ENCODE measurements around the gene SEMA5B.

The SEMA5B gene

DNA sequence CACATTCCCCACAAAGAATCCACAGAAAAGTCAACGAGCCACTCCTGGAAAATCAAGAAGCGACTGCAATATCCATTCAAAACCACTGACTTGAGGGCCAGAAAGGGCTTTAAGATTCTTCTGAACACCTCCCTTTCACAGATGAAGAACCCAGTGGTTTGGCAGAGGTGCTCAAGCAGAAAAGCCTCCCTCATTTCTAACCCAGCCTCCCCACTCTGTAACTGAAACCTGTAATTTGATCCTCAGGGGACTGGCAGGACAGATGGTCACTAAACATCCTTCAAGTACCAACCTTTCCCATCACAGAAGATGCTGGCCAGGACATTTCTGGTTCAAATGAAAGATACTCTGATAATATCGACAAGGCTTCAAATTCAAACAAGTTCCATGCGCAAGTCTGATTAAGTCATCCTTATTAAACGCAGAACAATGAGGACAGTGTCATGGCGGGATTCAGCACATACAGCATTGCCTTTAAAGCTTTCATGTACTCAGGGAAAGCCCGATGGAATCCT is 5.5 kb downstream of the SEMA5B start:
- Mint-ChIP-seq H3K4me3 (no peak overlapping the region), H3K36me3 (ENCODE audit: low read depth) (no peaks in the 10 kb centered on the region), H3K4me1 (peaks cover 10% of the 10 kb centered on the region), H3K27me3 (peaks cover 64% of the 10 kb centered on the region), H3K27ac (no peak overlapping the region), H3K9me3 (no peaks in the 10 kb centered on the region)
- ATAC-seq (no peak), DNase-seq (no peak)

DNA sequence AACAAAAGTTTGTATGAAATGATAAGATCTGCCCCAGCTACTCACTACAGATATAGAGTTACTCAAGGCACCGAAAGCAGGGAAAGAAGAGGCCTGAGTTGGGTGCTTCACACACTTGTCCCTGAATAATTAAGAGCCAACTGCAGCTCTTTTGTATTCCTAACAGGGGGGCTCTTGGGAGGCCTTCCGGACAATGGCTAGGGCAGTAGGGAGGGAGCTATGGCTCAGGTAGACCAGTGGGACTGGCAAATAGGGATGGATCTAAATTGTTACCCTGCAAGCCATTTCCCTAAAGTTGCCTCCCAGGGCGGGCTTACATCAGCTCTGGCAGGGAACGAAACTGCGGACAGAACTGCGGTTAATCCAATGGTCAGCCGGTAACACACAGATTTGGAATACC is 6.2 kb downstream of the SEMA5B start:
- ATAC-seq = no peak
- Mint-ChIP-seq H3K9me3 (no peaks in the 10 kb centered on the region), H3K36me3 (ENCODE audit: low read depth) (no peaks in the 10 kb centered on the region), H3K4me1 (peaks cover 5% of the 10 kb centered on the region), H3K27me3 (peaks cover 58% of the 10 kb centered on the region), H3K4me3 (no peak overlapping the region), H3K27ac (no peak overlapping the region)
- no peak for DNase-seq

DNA sequence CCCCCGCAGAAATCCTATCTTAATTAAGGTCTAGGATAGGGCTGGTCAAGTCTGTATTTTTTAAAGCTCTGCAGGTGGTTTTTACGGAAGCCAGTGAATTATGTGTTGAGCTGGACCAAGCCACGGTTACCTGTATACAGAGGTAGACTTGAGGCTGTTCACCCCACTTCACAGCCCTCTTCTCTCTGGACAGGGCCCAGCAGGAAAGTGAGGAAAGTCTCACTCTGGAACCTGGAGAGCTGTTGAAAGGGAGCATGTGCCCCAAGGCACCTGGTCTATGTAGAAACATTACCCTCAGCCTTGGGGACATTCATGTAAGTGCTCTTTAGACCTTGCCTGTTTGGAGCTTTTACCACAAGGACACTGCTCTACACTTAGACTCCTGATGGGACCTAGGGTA is 6.9 kb downstream of the SEMA5B start:
- peaks cover under 1% of the 10 kb centered on the region for H3K4me1 Mint-ChIP-seq
- H3K9me3 Mint-ChIP-seq = no peaks in the 10 kb centered on the region
- DNase-seq = no peak
- ATAC-seq = no peak
- no peak overlapping the region for H3K4me3 Mint-ChIP-seq
- peaks cover 53% of the 10 kb centered on the region for H3K27me3 Mint-ChIP-seq
- no peaks in the 10 kb centered on the region for H3K36me3 Mint-ChIP-seq (ENCODE audit: low read depth)
- no peak overlapping the region for H3K27ac Mint-ChIP-seq

GRCh38 chr3:123019591-123019990 is 8.0 kb downstream of the SEMA5B start:
- no peak for DNase-seq
- no peak for ATAC-seq
- H3K36me3 Mint-ChIP-seq (ENCODE audit: low read depth) = no peaks in the 10 kb centered on the region
- peaks cover 44% of the 10 kb centered on the region for H3K27me3 Mint-ChIP-seq
- no peak overlapping the region for H3K27ac Mint-ChIP-seq
- no peaks in the 10 kb centered on the region for H3K4me1 Mint-ChIP-seq
- no peaks in the 10 kb centered on the region for H3K9me3 Mint-ChIP-seq
- no peak overlapping the region for H3K4me3 Mint-ChIP-seq

DNA sequence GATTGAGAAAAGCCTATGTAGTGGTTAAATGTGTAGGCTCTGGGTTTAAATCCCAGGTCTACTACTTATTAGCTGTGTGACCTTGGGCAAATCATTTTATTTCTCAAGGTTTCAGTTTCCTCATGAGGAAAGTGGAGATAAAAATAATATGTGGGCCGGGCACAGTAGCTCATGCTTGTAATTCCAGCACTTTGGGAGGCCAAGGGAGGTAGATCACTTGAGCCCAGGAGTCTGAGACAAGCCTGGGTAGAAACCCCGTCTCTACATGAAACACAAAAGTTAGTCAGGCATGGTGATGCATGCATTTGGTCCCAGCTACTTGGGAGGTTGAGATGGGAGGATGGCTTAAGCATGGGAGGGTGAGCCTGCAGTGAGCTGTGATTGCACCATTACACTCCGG is 8.4 kb downstream of the SEMA5B start:
- H3K9me3 Mint-ChIP-seq = no peaks in the 10 kb centered on the region
- no peak for DNase-seq
- no peaks in the 10 kb centered on the region for H3K4me1 Mint-ChIP-seq
- H3K27ac Mint-ChIP-seq = no peak overlapping the region
- H3K36me3 Mint-ChIP-seq (ENCODE audit: low read depth) = no peaks in the 10 kb centered on the region
- H3K27me3 Mint-ChIP-seq = peaks cover 40% of the 10 kb centered on the region
- ATAC-seq = no peak
- H3K4me3 Mint-ChIP-seq = no peak overlapping the region

- Mint-ChIP-seq H3K9me3 (no peaks in the 10 kb centered on the region), H3K4me1 (no peaks in the 10 kb centered on the region), H3K4me3 (no peak overlapping the region), H3K27me3 (peaks cover 35% of the 10 kb centered on the region), H3K36me3 (ENCODE audit: low read depth) (no peaks in the 10 kb centered on the region), H3K27ac (no peak overlapping the region)
- ATAC-seq = no peak
- DNase-seq = no peak
Observed at GRCh38 chr3:123018683-123019082, 8.9 kb downstream of the SEMA5B start.

DNA sequence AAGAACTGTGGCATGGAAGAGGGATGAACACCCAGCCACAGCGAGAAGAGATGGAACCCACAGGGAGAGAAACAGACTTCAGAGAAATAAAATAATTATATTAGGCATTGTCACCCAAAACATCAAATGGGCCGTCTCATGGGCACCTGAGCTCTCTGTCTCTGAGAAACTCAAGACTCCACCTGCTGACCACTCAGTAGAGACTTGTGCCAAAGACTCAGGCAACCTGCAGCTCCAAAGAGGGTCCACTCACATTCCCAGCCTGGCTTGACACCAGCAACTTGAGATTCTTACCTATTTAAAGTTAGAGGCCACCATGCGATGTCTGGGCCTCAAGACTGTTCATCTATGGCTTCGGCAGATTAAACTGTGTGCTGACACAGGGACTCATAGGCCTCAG is 12.0 kb downstream of the SEMA5B start:
- Mint-ChIP-seq H3K4me3 (no peak overlapping the region), H3K9me3 (no peaks in the 10 kb centered on the region), H3K36me3 (ENCODE audit: low read depth) (no peaks in the 10 kb centered on the region), H3K27me3 (peaks cover 18% of the 10 kb centered on the region), H3K4me1 (no peaks in the 10 kb centered on the region), H3K27ac (no peak overlapping the region)
- DNase-seq = no peak
- no peak for ATAC-seq

DNA sequence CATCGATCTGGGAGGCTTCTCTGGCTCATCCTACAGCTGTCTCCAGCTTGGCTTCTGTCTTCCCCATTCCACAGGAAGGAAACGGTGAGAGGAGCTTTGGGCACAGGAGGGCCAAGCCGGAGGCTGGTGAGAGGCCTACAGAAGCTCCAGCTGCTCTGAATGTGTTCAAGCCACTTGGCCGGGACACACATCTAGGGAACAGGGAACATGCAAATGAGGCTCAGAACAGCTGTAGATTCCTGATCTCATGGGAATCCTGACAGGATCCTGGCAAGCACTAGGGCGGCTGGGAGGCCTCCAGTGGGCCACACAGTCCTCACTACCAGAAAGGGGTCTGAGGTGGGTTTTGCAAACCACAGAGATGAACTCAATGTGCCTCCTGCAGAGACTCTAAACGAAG is 13.7 kb downstream of the SEMA5B start:
- Mint-ChIP-seq H3K27ac (no peak overlapping the region), H3K9me3 (no peaks in the 10 kb centered on the region), H3K36me3 (ENCODE audit: low read depth) (no peaks in the 10 kb centered on the region), H3K4me3 (no peak overlapping the region), H3K27me3 (peaks cover 18% of the 10 kb centered on the region), H3K4me1 (no peaks in the 10 kb centered on the region)
- DNase-seq (no peak), ATAC-seq (no peak)

DNA sequence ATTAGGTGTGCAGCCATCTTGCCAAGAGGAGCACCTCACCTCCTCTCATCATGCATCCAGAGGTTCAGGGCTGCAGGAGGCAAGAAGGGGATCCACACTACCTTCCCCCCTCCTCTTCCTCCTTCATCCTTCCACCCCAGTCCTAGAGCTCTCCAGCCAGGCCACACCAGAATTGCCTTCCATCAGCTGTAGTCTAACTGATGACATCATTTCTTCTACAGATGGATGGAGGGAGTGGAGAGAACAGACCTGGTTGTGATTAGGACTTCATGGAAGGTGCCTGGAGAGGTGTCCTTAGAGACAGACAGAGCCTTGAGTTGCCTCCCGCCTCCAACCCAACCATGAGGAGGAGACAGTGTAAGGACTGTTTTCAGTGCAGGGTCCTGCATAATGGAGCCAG is 14.9 kb downstream of the SEMA5B start:
- Mint-ChIP-seq H3K4me3 (no peak overlapping the region), H3K27me3 (peaks cover 14% of the 10 kb centered on the region), H3K9me3 (no peaks in the 10 kb centered on the region), H3K27ac (no peak overlapping the region), H3K4me1 (no peaks in the 10 kb centered on the region), H3K36me3 (ENCODE audit: low read depth) (no peaks in the 10 kb centered on the region)
- DNase-seq = no peak
- no peak for ATAC-seq

DNA sequence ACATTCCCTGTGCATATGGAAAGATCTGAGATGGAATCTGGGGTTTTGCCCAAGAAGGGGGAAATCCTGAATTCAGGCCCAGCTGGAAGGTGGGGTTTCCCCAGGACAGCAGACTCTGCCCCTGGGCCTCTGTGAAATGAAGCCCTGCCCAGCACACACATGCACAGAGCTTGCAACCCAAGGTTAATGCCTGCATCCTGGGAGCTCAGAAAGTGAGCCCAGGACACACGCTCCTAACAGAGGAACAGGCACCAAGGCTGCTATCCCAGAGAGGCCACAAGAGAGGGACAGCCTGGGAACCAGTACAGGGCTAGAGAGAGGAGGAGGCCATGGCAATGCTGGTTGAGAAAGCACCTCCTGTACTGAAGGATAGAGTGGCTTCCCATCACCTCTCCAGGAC is 16.1 kb downstream of the SEMA5B start:
- Mint-ChIP-seq H3K27me3 (peaks cover 18% of the 10 kb centered on the region), H3K9me3 (no peaks in the 10 kb centered on the region), H3K27ac (no peak overlapping the region), H3K4me3 (no peak overlapping the region), H3K36me3 (ENCODE audit: low read depth) (no peaks in the 10 kb centered on the region), H3K4me1 (peaks cover 4% of the 10 kb centered on the region)
- DNase-seq = no peak
- ATAC-seq = no peak

GRCh38 chr3:123008840-123009239 is 18.7 kb downstream of the SEMA5B start:
- no peak overlapping the region for H3K27ac Mint-ChIP-seq
- peaks cover 4% of the 10 kb centered on the region for H3K4me1 Mint-ChIP-seq
- peaks cover 25% of the 10 kb centered on the region for H3K27me3 Mint-ChIP-seq
- DNase-seq (no peak), ATAC-seq (no peak)
- H3K36me3 Mint-ChIP-seq (ENCODE audit: low read depth) = no peaks in the 10 kb centered on the region
- no peaks in the 10 kb centered on the region for H3K9me3 Mint-ChIP-seq
- no peak overlapping the region for H3K4me3 Mint-ChIP-seq

DNA sequence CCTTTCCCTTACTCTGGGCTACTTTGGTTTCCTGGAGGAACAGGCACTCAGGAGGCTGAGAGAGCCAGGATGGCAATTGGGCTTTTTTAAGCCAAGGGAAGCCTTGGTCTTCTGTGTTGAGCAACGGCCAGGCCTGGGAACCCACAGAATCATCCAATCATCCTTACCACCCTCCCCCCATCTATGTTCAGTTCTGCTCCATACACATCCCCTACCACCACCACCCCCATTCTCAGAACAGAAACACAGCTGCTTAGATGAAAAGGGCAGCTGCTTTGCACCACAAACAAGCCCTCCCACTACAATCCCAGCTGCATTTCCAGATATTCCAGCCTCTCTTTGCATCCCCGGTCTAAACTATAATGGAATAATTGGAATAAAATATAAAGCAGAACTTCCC is 21.0 kb downstream of the SEMA5B start:
- no peak for DNase-seq
- peaks cover 30% of the 10 kb centered on the region for H3K27me3 Mint-ChIP-seq
- no peaks in the 10 kb centered on the region for H3K36me3 Mint-ChIP-seq (ENCODE audit: low read depth)
- H3K27ac Mint-ChIP-seq = no peak overlapping the region
- ATAC-seq = no peak
- peaks cover 10% of the 10 kb centered on the region for H3K4me1 Mint-ChIP-seq
- H3K4me3 Mint-ChIP-seq = no peak overlapping the region
- no peaks in the 10 kb centered on the region for H3K9me3 Mint-ChIP-seq

GRCh38 chr3:123005291-123005690 is 22.3 kb downstream of the SEMA5B start:
- Mint-ChIP-seq H3K27me3 (peaks cover 32% of the 10 kb centered on the region), H3K4me1 (peaks cover 10% of the 10 kb centered on the region), H3K27ac (no peak overlapping the region), H3K36me3 (ENCODE audit: low read depth) (no peaks in the 10 kb centered on the region), H3K9me3 (no peaks in the 10 kb centered on the region), H3K4me3 (no peak overlapping the region)
- DNase-seq (no peak), ATAC-seq (no peak)

- no peak overlapping the region for H3K4me3 Mint-ChIP-seq
- H3K27ac Mint-ChIP-seq = no peak overlapping the region
- H3K9me3 Mint-ChIP-seq = no peaks in the 10 kb centered on the region
- H3K4me1 Mint-ChIP-seq = peaks cover 10% of the 10 kb centered on the region
- peaks cover 29% of the 10 kb centered on the region for H3K27me3 Mint-ChIP-seq
- DNase-seq = no peak
- H3K36me3 Mint-ChIP-seq (ENCODE audit: low read depth) = no peaks in the 10 kb centered on the region
- ATAC-seq = no peak
Observed at GRCh38 chr3:123004201-123004918, 23.2 kb downstream of the SEMA5B start.

DNA sequence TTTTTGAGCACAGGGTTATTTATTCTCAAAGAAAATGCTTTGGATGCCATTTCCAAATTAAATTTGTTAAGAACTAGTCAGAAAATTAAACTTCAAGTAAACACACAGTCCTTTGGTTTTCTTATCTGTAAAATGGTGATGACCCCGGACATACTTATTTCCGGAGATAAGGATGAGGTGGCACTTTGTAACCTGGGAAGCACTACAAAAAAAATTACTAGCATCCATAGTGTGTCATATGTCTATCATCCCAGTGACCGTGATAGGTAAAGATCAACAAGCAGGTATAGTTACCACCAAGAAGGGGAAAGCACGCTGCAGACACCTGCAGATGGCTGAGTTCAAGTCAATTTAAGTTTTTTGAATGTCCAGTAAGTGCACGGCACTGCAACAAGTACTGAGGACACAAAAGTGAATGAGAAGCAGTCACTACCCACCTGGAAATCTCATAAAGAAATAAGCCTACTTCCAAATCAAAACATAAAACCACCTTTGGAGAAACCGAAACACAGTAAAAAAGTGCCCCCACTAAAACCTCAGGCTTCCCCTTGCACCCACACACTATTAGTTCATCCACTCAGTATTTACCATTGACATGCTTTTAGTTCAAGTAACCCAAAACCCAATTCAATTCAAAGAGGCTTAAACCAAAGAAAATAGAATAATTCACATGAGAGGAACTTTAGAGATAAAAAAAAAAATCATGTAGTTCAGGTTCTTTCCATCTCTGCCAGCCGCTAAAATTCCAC is 24.6 kb downstream of the SEMA5B start:
- DNase-seq = no peak
- Mint-ChIP-seq H3K27ac (no peak overlapping the region), H3K9me3 (no peaks in the 10 kb centered on the region), H3K4me1 (peaks cover 10% of the 10 kb centered on the region), H3K27me3 (peaks cover 24% of the 10 kb centered on the region), H3K36me3 (ENCODE audit: low read depth) (no peaks in the 10 kb centered on the region), H3K4me3 (no peak overlapping the region)
- ATAC-seq = no peak
